ENCODE results near the gene P4HA1.
"Not testable (repeated sequence)": the region's sequence is repeated elsewhere in the genome, so short reads cannot be mapped to it uniquely, and the experiment has no call there.

Gene P4HA1

DNA sequence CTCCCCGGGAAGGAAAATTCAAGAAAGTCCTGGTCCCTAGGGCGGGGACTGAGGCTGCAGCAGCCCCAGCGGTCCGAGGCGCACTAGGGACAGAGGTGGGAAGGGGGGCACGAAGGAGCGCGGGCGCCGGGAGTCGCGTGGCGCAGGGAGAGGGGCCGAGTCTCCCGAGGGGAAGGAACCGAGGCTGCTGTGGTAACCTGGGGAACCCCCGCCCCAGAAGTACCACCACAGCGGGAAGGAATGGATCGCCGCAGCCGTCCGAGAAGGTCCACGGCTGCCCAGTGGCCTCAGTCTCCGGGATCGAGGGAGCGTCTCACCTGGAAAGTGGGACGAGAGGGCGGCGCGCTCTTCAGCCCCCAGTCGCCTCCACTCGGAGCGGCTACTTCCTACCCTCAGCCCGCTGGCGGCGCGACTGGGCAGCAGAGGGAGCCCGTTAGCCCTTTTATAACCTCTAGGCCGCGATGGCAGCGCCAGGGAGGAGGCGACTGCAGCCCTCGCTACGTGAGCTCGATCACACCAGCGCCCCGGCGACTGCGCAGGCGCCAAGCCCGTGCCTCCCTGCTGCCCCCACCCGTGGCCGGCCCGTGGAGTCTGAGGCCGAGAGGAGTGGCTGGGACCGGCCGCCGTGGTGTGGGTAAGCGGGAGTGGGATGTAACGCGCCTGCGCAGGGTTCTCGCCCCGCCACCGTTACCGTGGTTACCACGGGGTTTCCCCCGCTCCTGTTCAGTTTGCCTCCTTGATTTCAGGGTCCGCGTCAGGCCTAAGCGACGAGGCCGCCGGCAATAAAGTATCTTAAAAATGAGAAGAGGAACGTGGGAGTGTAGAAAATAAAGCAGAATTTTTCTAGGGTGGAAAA is at the start of gene P4HA1:
TSS of gene P4HA1 (minus strand) at position 418 of the 856 bp plus-strand sequence. CDS start 21,983 bp downstream, outside the sequence.
- DNase-seq, result peak; percentile 86

DNA sequence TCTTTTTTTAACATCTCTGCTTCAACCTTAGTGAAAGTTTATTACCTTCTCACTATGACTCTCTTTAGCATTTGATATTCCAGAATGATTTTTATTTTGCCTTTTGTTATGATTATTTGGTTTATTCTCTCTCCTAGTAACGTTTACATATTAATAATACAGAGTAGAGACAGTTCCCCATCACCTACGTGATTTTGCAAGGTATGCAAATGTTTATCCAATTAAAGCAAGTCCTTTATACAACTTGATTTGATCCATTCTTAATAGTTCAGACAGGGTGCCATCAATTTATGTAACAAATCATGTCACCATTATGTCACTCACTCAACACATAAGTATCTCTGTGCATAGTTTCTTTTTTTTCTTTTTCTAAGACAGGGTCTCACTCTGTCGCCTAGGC is 44.9 kb upstream of the P4HA1 start:
- DNase-seq, result no peak

DNA sequence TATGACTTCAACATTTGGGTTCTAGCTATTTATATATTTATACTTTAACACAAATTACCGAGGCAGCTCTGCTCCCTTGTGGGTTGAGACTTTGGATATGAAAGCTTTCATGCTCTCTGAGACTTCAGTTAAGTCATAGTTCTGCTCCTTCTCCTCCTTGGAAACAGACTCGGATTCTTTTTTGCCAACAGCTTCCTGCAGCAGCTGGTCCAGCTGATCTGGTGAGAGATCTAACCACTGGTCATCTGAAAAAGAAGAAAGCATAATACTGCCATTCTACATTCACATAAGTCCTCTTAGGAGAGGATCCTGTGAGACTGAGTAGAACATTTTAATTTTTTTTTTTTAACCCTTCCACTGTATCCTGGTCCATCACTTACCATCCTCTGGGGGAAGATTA is 42.6 kb upstream of the P4HA1 start:
- DNase-seq, result no peak

DNA sequence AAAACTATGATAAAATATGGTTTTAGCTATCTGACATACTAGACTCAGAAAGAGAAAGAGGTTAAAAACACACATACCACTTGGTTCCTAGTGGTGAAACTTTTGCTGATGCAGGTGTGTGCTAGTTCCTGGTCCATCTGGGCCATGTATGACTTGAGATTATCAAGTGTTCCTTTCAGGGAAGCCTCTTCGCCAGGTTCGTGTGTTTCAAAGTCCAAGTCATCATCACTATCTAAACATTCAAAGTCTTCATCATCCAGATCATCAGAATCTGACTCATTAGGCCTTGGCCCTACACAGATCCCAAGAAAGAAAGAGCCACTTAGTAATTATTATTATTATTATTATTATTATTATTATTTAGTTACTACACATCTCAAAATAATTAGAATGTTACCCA is 40.0 kb upstream of the P4HA1 start:
- DNase-seq, result no peak

DNA sequence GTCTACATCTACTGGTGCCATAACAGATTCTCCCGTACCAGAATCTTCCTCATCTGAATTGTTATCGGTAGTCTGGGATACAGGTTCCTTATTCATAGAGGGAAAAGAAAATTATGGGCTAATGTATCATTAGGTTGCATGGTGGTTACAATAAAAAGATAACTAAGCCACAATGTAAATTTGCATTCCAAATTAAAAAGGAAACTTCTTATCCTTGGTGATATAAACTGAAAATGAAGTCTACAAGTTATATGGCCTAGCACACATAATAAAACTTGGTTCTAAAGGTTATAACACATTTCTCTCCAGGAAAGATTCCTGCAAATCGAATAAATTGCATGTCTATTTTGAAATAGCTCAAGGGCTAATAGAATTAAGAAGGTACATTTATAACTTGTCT is 38.1 kb upstream of the P4HA1 start:
- no peak for DNase-seq

DNA sequence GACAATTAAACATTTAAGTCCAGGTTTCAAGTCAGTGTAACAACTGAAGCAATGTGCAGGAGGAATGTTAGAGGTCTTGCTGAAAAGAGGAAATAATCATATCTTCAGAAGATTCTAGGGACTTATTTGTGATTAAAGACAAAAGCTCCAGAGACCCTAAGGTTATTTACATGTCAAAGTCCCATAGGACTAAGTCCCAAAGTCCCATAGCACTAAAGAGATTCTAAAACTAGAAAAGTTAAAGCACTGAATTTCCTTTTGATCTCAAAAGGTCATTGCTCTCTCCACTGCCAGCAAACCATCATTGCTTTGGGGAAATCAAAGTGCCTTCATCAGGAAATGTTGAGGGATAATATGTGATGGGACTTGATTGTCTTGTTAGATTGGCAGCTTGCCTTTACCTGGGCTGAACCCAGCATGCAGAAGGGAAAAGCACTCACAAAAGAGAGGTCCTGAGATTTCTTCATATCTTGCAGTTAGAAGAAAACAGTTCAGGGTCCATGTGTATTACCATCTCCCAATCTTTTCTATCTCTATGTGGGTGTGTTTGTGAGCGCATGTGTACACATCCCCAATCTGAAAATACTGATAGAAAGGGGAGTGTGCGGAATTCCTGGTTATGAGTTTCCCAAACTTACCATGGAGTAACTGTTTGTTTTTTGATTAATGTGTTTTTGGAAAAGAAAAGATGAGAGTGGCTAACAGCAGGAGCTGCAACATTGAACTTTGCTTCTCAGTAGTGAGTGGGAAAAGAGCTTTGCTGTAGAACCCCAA is 35.4 kb upstream of the P4HA1 start:
- no peak for DNase-seq

DNA sequence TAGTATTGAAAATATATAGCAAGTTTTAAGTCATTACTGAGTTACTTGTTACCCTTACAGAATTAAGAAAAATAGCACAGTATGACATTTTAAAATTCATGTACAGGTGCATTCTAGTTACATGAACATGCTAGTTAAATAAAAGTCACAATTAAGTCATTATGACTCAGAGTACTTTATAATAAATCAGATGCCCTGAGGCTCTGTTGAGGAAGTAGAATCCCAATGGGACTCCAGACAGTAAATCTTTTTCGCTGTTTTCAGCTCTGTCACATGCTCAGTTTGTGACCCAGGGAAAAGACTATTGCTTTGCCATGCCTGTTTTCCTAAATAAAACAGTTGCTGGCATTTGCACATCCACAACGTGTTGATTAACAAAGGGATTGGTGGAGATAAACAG is 34.6 kb upstream of the P4HA1 start:
- no peak for DNase-seq

DNA sequence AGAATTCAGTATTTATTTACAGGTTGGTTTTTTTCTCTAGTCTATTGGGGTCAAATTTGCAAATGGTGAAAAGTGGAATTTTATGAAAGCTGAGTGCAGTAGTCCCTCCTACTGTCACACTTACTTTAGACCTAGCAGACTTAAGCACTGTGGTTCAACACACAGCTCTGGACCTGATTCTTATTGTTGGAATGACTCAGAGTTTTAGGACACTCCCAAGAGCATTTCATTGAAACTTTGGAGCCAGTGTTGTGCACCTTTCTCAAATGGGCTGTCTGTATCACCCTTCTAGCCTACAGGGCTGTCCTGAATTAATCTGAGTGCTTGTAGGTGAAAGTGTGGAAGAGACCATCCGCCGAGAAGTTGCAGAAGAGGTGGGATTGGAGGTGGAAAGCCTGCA is 29.7 kb upstream of the P4HA1 start:
- no peak for DNase-seq

DNA sequence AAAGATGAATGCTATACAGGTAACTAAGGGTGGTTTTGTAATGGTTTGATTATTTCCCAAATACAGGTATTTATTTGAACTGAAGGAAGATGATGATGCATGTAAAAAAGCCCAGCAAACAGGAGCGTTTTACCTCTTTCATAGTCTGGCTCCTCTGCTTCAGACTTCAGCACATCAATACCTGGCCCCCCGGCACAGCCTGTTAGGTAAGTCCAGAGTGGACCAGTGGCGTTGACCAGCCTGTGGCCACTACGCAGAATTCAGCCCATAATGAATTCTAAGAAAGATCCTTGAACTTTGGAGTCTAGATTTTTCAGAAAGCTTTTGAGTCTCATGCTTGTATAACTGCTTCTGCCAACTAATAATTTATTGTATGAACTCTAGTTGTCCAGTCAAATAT is 23.3 kb upstream of the P4HA1 start:
- DNase-seq, result no peak

DNA sequence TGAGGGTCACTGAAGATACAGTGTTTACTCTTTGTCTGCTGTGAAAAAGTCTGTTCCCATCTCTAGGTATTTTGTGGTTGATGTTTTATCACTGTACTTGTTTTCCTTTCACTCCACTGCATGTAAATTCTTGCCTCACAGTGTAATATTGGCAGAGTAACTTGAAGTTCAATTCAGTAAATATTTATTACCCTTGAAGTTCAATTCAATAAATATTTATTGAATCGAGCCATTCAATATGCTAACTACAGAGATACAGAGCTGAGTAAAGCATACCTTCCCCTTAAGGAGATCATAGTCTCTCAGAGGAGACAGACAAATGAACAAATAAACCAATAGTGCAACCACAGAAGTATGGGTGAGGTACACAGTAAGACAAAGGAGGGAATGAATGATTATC is 22.8 kb upstream of the P4HA1 start:
- DNase-seq, result no peak

DNA sequence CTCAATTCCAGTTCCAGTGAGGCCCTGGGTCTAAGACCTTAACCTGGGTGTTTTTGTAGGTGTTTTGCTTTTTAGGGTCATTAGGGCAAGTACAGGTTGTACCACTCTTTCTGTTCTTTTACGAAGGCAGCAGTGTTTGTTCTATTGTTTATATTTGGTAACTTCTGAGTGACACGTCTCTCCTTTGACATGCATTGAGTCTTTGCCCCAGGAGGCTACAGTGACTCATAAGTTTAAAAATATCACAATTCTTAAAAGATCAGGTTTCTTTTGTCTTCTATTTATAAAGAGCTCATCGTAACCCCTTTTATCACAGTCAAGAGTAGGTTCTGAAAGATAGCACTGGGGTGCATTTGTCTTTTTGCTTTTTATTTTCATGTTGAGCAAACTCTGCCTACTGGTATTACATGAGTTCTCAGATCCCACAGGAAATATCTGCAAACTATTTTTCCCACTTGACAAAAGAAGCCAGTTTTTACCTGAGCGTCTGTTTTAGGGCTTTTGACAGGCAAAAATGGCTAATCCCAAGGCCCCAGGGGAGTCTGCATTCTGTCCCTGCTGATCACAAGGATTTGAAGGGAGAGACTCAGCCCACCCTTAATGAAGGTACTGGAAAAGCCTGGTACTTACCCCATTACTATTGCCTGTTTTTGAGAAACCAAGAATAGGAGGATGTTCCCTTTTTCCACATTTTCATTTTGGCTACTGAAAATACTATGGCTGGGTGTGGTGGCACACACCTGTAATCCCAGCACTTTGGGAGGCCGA is 21.5 kb upstream of the P4HA1 start:
- no peak for DNase-seq

DNA sequence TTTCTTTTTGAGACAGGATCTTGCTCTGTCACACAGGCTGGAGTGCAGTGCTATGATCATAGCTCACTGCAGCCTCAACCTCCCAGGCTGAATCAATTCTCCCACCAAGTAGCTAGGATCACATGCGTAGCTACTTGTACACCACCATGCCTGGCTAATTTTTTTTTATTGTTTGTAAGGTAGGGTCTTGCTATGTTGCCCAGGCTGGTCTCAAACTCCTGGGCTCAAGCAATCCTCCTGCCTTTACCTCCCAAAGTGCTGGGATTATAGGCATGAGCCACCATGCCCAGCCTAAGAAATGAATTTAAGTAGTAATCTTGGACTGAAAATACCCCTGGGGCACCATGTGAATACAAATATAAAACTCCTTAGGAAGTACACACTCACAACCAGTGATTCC is 19.4 kb upstream of the P4HA1 start:
- DNase-seq, result no peak

DNA sequence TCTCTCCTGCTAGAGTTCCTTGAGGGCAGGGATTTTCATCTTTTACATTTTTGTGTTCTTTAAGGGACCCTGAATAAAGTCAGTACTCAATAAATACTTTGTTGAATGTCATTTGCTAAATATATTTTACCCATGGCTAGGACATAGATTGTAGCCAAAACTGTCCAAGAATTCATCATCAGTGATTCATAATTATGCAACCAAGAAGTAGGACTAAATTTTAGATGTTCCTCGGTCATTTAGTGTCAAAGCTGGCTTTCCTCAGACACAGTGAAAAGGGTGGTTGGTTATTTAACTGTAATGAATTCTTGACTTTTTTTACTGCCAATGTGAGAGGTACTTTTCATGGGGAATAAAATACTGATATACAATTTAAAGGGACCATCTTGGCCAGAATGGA is 16.9 kb upstream of the P4HA1 start:
- DNase-seq, result no peak

DNA sequence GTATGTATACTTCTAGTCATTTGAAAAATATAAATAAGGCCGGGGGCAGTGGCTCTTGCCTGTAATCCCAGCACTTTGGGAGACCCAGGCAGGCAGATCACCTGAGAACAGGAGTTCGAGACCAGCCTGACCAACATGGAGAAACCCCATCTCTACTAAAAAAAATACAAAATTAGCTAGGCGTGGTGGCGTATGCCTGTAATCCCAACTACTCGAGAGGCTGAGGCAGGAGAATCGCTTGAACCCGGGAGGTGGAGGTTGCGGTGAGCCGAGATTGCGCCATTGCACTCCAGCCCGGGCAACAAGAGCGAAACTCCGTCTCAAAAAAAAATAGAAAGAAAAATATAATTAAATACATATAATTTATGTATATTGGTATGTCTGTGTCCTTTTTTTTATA is 15.4 kb upstream of the P4HA1 start:
- not testable (repeated sequence) for DNase-seq

DNA sequence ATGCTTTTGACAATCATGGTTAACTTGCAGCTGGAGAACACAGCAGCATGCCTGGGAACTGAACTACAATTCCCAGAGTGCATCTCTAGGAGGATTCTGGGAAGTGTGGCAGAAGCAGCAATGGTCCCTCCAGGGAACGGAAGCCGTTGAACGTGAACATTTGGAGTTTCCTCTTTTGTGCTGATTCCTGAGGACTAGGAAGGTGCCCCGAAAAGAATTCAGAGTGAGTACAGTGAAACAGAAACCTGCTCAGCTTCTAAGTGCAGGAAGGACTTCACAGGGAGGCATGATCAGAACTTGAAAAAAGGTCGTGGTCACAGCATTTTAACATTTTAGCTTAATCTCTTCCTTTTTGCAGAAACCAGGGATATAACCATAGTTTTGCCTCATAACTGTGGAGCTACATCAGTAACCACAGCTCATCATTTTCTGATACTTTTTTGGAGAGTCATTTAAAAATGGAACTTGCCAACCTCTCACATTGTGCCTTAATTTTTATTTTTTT is 13.7 kb upstream of the P4HA1 start, which contains the start of gene NUDT13:
TSS of gene NUDT13 (plus strand) at position 111 of the 505 bp plus-strand sequence. CDS start 3,911 bp downstream, outside the sequence.
- no peak for DNase-seq

DNA sequence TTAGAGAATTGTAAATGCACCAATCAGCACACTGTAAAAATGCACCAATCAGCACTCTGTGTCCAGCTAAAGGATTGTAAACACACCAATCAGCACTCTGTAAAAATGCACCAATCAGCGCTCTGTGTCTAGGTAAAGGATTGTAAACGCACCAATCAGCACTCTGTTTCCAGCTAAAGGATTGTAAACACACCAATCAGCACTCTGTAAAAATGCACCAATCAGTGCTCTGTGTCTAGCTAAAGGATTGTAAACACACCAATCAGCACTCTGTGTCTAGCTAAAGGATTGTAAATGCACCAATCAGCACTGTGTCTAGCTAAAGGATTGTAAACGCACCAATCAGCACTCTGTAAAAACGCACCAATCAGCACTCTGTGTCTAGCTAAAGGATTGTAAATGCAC is 12.6 kb upstream of the P4HA1 start:
- not testable (repeated sequence) for DNase-seq

DNA sequence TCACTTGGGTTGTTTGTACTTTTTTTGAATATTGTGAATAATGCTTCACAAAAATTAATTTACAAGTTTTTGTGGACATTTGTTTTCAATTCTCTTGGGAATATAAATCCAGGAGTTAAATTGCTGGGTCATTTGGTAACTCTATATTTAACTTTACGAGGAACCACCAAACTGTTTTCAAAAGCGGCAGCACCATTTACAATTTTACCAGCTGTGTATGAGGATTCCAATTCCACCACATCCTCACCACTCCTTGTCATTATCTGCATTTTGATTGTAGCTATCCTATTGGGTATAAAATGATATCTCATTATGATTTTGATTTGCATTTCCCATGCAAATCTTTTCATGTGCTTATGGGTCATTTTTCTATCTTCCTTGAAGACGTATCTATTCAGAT is 9.6 kb upstream of the P4HA1 start:
- no peak for DNase-seq

DNA sequence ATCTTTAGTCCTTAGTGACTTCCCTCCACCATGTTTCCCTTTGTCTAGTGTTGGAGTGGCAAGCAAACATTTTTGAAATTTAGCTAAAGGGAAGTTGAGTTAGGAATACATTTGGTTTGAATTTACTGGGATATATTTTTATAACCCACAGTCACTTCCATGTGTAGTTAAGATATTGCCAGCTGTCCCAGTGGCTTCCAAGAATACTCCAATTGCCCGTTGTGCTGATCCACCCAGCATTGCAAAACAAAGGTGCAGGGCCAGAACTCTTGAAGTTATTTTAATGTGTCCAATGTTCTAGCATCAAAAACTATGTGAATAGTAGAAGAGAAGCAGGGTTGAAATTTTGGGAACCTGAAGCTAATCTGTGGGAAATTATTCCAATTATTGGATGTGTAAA is 2.5 kb upstream of the P4HA1 start:
- no peak for DNase-seq

DNA sequence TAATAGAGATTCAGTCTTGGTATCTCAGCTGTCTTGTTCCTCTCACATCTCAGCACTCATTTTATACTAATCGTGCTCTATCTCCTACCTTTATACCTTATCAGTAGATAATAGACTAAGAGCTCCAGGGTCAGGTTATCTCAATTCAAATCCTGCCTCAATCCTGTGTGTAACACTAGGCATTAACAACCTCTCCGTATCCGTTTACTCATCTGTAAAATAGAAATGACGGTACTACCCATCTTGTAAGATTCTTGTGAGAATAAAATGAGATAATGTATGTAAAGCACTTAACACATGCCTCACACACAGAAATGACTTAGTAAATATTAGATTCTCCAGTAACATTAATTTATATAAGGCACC is 622 bp upstream of the P4HA1 start:
- no peak for DNase-seq

DNA sequence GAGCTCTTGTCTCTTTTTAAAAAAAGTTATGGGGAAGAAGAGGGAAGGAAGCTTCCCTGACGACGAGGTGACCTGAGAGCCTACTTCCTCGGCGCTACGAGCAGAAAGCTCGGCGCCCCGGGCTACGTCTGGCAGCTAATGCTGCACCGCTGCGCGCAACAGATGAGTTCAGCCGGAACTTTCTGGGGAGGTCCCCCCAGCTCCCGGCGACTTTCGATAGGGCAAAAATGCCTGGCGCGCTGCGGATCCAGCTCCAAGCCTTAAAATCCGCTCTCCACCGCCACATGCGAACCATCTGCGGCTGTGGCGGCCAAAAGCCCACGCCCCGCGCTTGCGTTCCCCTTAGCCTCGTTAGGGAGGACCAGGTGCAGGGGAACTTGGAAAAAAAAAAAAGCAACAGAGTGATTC is 621 bp downstream of the P4HA1 start:
- DNase-seq, result no peak

DNA sequence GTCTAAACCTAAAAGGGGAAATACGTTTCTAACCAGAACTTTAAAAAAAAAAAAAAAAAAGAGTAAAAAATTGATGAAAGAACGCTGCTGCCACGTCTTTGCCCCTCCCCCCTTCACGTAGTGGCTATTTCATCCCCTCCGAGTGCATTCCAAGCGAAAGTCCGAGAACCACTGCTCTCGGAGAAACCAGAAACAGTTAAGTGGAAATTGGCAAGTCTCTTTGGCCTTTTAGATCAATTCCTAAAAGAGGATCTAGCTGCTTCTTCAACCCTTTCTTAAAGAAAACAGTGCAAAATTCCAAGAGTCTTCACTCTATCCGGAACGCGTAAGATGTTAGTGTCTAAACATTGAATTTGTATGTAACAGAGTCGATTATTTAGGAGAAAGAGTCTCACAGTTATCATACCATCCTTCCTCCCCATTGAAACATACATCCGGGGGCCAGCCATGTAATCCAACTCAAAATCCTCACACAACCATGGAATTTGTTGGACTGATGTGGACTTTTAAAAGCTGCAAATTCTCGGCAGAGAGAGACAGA is 1.1 kb downstream of the P4HA1 start:
- no peak for DNase-seq

DNA sequence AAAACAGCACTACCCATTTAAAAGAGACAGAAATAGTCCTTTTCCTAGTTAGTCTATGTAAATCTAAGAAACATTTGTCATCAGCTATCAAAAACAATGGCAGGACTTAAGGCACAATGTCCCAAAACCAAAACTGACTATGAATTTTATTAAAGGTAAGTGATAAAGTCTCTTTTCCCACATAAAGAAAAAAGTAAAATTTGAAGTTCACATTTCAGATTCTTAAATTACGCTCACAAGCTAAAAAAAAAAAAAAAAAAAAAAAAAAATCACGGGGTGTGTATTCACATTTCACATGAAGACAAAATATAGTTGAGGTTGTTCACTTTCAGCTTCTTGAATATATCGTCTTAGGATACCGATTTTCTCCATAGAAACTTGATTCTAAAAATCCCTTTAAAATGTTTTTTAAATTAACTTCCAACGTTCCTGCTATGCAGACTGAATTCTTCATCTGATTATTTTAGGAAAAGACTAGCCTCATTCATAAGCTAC is 1.6 kb downstream of the P4HA1 start:
- no peak for DNase-seq
